Astrocyte of the cerebellum (primary cell): ENCODE results near the gene RHOBTB3.
"Not testable (repeated sequence)": the region's sequence is repeated elsewhere in the genome, so short reads cannot be mapped to it uniquely, and the experiment has no call there.

Experiments
- DNase-seq: peaks from one replicate; pipeline ENCODE4 v3.0.0-alpha.2; 2011; ENCODE audit warnings: low read depth
- H3K4me3 ChIP-seq: 2 replicates; pipeline ENCODE4 v1.5.1; 2011; ENCODE audit warnings: mild to moderate bottlenecking, low read depth, low read length, moderate library complexity
- CTCF ChIP-seq: IDR thresholded peaks from 2 replicates; pipeline ENCODE4 v1.5.1; 2012; ENCODE audit warnings: low read length, low read depth, moderate library complexity, mild to moderate bottlenecking; ENCODE audit errors: missing control alignments
- in situ Hi-C: cut with HindIII; loops from 2 replicates; pipeline ENCODE4 v1.10.0; 2017; ENCODE audit warnings: low sequenced_read_pairs

RHOBTB3 gene

GRCh38 chr5:95809414-95809960 lies 78.4 kb downstream of the RHOBTB3 start:
- no peak for DNase-seq
- H3K4me3 ChIP-seq, result no peak overlapping the region
- TF ChIP-seq CTCF, result no peak
- in situ Hi-C loops, result no loop called here

GRCh38 chr5:95810305-95811125 lies 79.4 kb downstream of the RHOBTB3 start:
- no peak for TF ChIP-seq CTCF
- H3K4me3 ChIP-seq, result no peak overlapping the region
- DNase-seq, result no peak
- in situ Hi-C loops, result no loop called here

- in situ Hi-C loops, DNase-seq, H3K4me3 ChIP-seq: not testable (repeated sequence)
Observed at GRCh38 chr5:95811126-95811423, 79.9 kb downstream of the RHOBTB3 start.

GRCh38 chr5:95811461-95812073 lies 80.4 kb downstream of the RHOBTB3 start:
- H3K4me3 ChIP-seq, DNase-seq, in situ Hi-C loops: not testable (repeated sequence)

GRCh38 chr5:95812074-95812471 lies 80.9 kb downstream of the RHOBTB3 start:
- no peak for TF ChIP-seq CTCF
- in situ Hi-C loops, result no loop called here
- no peak for DNase-seq
- no peak overlapping the region for H3K4me3 ChIP-seq

GRCh38 chr5:95813035-95813434 lies 81.9 kb downstream of the RHOBTB3 start:
- in situ Hi-C loops, DNase-seq, H3K4me3 ChIP-seq: not testable (repeated sequence)

- no peak for TF ChIP-seq CTCF
- in situ Hi-C loops, result no loop called here
- DNase-seq, result no peak
- H3K4me3 ChIP-seq, result no peak overlapping the region
Observed at GRCh38 chr5:95815155-95815729, 84.1 kb downstream of the RHOBTB3 start.

- no peak for DNase-seq
- TF ChIP-seq CTCF, result no peak
- in situ Hi-C loops, result no loop called here
- H3K4me3 ChIP-seq, result no peak overlapping the region
Observed at GRCh38 chr5:95816341-95816740, 85.2 kb downstream of the RHOBTB3 start.
